Suprapubic skin (tissue), 4 donors: ENCODE results near the gene GNPAT.

ENCODE experiments used
- EP300 ChIP-seq: sonication (generic); formaldehyde crosslinking; IDR thresholded peaks from one replicate; pipeline ENCODE4 v1.6.1; 2017; ENCODE audit warnings: antibody characterized with exemption
- POLR2AphosphoS5 ChIP-seq, 3 donors: sonication (generic); formaldehyde crosslinking; IDR thresholded peaks; one replicate each; pipeline ENCODE4 v1.6.1; 2017; ENCODE audit warnings: antibody characterized with exemption in 3 of 3
- TF ChIP-seq, protein P1 (sequence below), 2 donors: fragments of 200-600 bp in 1 of 2; fragments of 450-650 bp in 1 of 2; sonication (generic) in 1 of 2; IDR thresholded peaks; one replicate each; pipeline ENCODE4 v1.5.1; 2016 to 2019; ENCODE audit warnings: antibody characterized with exemption in 2 of 2, mild to moderate bottlenecking in 1 of 2, moderate library complexity in 1 of 2

DNA sequence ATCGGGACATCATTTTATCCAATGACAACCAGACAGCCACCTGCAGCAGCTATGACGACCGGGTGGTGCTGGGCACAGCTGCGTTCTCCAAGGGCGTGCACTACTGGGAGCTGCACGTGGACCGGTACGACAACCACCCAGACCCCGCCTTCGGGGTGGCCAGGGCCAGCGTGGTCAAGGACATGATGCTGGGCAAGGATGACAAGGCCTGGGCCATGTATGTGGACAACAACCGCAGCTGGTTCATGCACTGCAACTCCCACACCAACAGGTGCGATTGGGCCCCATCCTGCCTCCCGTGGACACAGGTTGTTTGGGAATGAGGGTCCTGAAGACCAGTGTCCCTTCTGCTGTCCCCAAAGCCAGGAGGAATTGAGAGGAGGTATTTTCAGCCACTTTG lies 32.0 kb upstream of the GNPAT start:
- TF ChIP-seq, protein P1, sequence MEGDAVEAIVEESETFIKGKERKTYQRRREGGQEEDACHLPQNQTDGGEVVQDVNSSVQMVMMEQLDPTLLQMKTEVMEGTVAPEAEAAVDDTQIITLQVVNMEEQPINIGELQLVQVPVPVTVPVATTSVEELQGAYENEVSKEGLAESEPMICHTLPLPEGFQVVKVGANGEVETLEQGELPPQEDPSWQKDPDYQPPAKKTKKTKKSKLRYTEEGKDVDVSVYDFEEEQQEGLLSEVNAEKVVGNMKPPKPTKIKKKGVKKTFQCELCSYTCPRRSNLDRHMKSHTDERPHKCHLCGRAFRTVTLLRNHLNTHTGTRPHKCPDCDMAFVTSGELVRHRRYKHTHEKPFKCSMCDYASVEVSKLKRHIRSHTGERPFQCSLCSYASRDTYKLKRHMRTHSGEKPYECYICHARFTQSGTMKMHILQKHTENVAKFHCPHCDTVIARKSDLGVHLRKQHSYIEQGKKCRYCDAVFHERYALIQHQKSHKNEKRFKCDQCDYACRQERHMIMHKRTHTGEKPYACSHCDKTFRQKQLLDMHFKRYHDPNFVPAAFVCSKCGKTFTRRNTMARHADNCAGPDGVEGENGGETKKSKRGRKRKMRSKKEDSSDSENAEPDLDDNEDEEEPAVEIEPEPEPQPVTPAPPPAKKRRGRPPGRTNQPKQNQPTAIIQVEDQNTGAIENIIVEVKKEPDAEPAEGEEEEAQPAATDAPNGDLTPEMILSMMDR (IDR thresholded peaks at IDR 0.05), result no peak
- TF ChIP-seq POLR2AphosphoS5 (IDR thresholded peaks at IDR 0.05), result no peak
- TF ChIP-seq EP300, result no peak
